Measurements from ENCODE around the gene CFAP119. TPM values are rescaled to one million over a fixed set of nuclear protein-coding genes. Genes with fewer than 3 reads are reported as not detected.
A peak's percentile ranks its signal among the peaks of the same experiment; 100 is the strongest.

Gene CFAP119
- total and polyA plus RNA-seq, 9 of the 15 experiments (the other 6 are each of a cell fraction or from before 2014, with no cell fraction given): 5.5 to 33.7 (median 9.6) TPM

GRCh38 chr16:30775392-30776188 lies 13.7 kb upstream of the CFAP119 start (continued):
- TF ChIP-seq JUN (IDR thresholded peaks at IDR 0.05; ENCODE audit: borderline replicate concordance, low read depth, low read length) (peak; percentile 35; the same call in 1 of the 2 replicates), JUN (CRISPR knock-in tag; IDR thresholded peaks at IDR 0.05; ENCODE audit: borderline replicate concordance) (no peak), PBX2 (CRISPR knock-in tag; IDR thresholded peaks at IDR 0.05; ENCODE audit: low read depth) (no peak), PBX2 (tag; conservative IDR thresholded peaks at IDR 0.05; ENCODE audit: low read depth) (no peak), ARID3B (CRISPR knock-in tag; IDR thresholded peaks at IDR 0.05; ENCODE audit: borderline replicate concordance) (no peak), ZFPM2 (CRISPR knock-in tag; IDR thresholded peaks at IDR 0.05) (peak; percentile 9; the same call in 1 of the 2 replicates), ZBTB34 (CRISPR knock-in tag; IDR thresholded peaks at IDR 0.05) (no peak), CBX8 (IDR thresholded peaks at IDR 0.05; ENCODE audit: borderline replicate concordance, extremely low read depth, low read depth, low read length, poor library complexity, severe bottlenecking) (no peak), ZC3H11A (IDR thresholded peaks at IDR 0.05; ENCODE audit: low read depth, low read length) (no peak), RNF219 (CRISPR knock-in tag; IDR thresholded peaks at IDR 0.05) (no peak), NR2F6 (CRISPR knock-in tag; IDR thresholded peaks at IDR 0.05) (0 out of 2 replicates have a peak, but pooled peaks have one; percentile 41)

Measured in K562 (cell line).